Naive thymus-derived CD4-positive, alpha-beta T cell (primary cell): ENCODE data around the gene AMDHD2. TPM values are rescaled to one million over a fixed set of nuclear protein-coding genes. Genes with fewer than 3 reads are reported as not detected.
A peak's percentile ranks its signal among the peaks of the same experiment; 100 is the strongest.

Experiments used
- ATAC-seq: fragments of 150-1000 bp; cut with Tn5 transposase; 2 replicates; pipeline ENCODE4 v1.10.0; 2021; ENCODE audit warnings: mild to moderate bottlenecking, moderate library complexity
- CTCF ChIA-PET: fragments of 350-600 bp; sonication (Branson Sonifier 250); formaldehyde crosslinking; loops from one replicate; lab custom pipeline; 2021; ENCODE audit warnings: antibody characterized with exemption; lab: Charles Lee
- POLR2A ChIA-PET: fragments of 350-600 bp; sonication (Branson Sonifier 250); formaldehyde crosslinking; loops from one replicate; lab custom pipeline; 2021; ENCODE audit warnings: antibody characterized with exemption, inconsistent platforms; lab: Charles Lee
- DNase-seq, 9 donors: peaks; one replicate each; pipeline versions ENCODE4 v3.0.0 to v3.0.0-alpha.2; 2020 to 2022; ENCODE audit warnings: mixed read lengths in 1 of 9
- H3K27ac ChIP-seq: one replicate; pipeline ENCODE4 v1.7.0; 2013; ENCODE audit warnings: mild to moderate bottlenecking, low read depth, low read length, moderate library complexity
- H3K27me3 ChIP-seq, 2 donors: one replicate each; pipeline ENCODE4 v1.7.0; 2013; ENCODE audit warnings: low read length in 2 of 2, mild to moderate bottlenecking in 2 of 2, moderate library complexity in 2 of 2; ENCODE audit not compliant: control insufficient read depth in 2 of 2, insufficient read depth in 2 of 2
- H3K36me3 ChIP-seq, 3 experiments: 1 replicate in 2 of 3; 2 replicates in 1 of 3; pipeline ENCODE4 v1.7.0; 2013; ENCODE audit warnings: low read length in 3 of 3, mild to moderate bottlenecking in 3 of 3, moderate library complexity in 1 of 3; ENCODE audit not compliant: insufficient read depth in 3 of 3, control insufficient read depth in 2 of 3
- H3K4me1 ChIP-seq, 2 donors: one replicate each; pipeline ENCODE4 v1.7.0; 2013; ENCODE audit warnings: low read length in 2 of 2, mild to moderate bottlenecking in 2 of 2, moderate library complexity in 1 of 2; ENCODE audit not compliant: control insufficient read depth in 2 of 2, insufficient read depth in 2 of 2
- H3K4me3 ChIP-seq: 2 replicates; pipeline ENCODE4 v1.7.0; 2013; ENCODE audit warnings: mild to moderate bottlenecking, low read length
- H3K9me3 ChIP-seq, 3 experiments: 1 replicate in 2 of 3; 2 replicates in 1 of 3; pipeline ENCODE4 v1.7.0; 2013; ENCODE audit warnings: low read length in 3 of 3; ENCODE audit not compliant: control insufficient read depth in 2 of 3
- H3K27ac Mint-ChIP-seq, 9 donors: one replicate each; pipeline ENCODE4 v1.8.0; 2020 to 2022; ENCODE audit warnings: mixed read lengths in 9 of 9, mild to moderate bottlenecking in 8 of 9, moderate library complexity in 5 of 9, inconsistent platforms in 2 of 9
- H3K27me3 Mint-ChIP-seq, 5 donors: one replicate each; pipeline ENCODE4 v1.8.0; 2021 to 2022; ENCODE audit warnings: mixed read lengths in 5 of 5, mild to moderate bottlenecking in 1 of 5
- H3K36me3 Mint-ChIP-seq, 5 donors: one replicate each; pipeline ENCODE4 v1.8.0; 2020 to 2022; ENCODE audit warnings: mixed read lengths in 5 of 5, mild to moderate bottlenecking in 3 of 5, inconsistent platforms in 1 of 5
- H3K4me1 Mint-ChIP-seq, 7 donors: one replicate each; pipeline ENCODE4 v1.8.0; 2020 to 2022; ENCODE audit warnings: mixed read lengths in 7 of 7, mild to moderate bottlenecking in 3 of 7, inconsistent platforms in 1 of 7
- H3K4me3 Mint-ChIP-seq, 10 donors: one replicate each; pipeline ENCODE4 v1.8.0; 2020 to 2022; ENCODE audit warnings: mild to moderate bottlenecking in 10 of 10, mixed read lengths in 10 of 10, moderate library complexity in 6 of 10, inconsistent platforms in 2 of 10
- H3K9me3 Mint-ChIP-seq, 11 donors: one replicate each; pipeline ENCODE4 v1.8.0; 2020 to 2022; ENCODE audit warnings: mixed read lengths in 11 of 11, mild to moderate bottlenecking in 4 of 11, inconsistent platforms in 1 of 11, moderate library complexity in 1 of 11
- intact Hi-C, 2 donors: fragments of 100-400 bp; cut with micrococcal nuclease; formaldehyde crosslinking; loops; one replicate each; pipeline ENCODE4 v1.15.1; 2023
- polyA plus RNA-seq, 2 donors: library from polyadenylated mRNA; unstranded; fragments of 300-500 nt; fragmentation: Illumina TruSeq; gene quantifications; one replicate each; pipeline ENCODE4 v1.2.3, GENCODE V29; 2021
- total RNA-seq, 6 experiments: library from RNA in 5 of 6; stranded (reverse) in 5 of 6; gene quantifications; 1 replicate in 5 of 6; 2 replicates in 1 of 6; pipeline ENCODE4 v1.2.3 and lab custom pipeline; 2021 to 2026

The AMDHD2 gene
- total and polyA plus RNA-seq, 7 experiments from 2014 or later = 15.0 to 258 (median 102) TPM

- Mint-ChIP-seq H3K27ac (peak overlapping the region in 1 of 9 donors; percentile 36), H3K27me3 (no peaks in the 10 kb centered on the region), H3K4me1 (peaks cover 3 to 5% (median 4%) of the 10 kb centered on the region in 7 donors), H3K9me3 (no peaks in the 10 kb centered on the region), H3K36me3 (peaks cover 0 to 3% (median 0%) of the 10 kb centered on the region in 5 donors), H3K4me3 (no peak overlapping the region)
- no peak for DNase-seq
- Histone ChIP-seq H3K27me3 (no peaks in the 10 kb centered on the region), H3K27ac (no peak overlapping the region), H3K36me3 (peaks cover 0 to 15% (median 0%) of the 10 kb centered on the region in 3 experiments), H3K4me3 (no peak overlapping the region), H3K4me1 (peaks cover 2 to 4% of the 10 kb centered on the region in 2 donors), H3K9me3 (no peaks in the 10 kb centered on the region)
- intact Hi-C loops = no loop called here
- no peak for ATAC-seq
- POLR2A ChIA-PET = no interaction called here
- CTCF ChIA-PET = interaction anchor here (0.9 kb wide), 1 partner anchor 9 kb away, joined by 3 read pairs; no protein-coding TSS in a partner anchor
Measured at GRCh38 chr16:2492292-2492691, 27.9 kb upstream of the AMDHD2 start.

- Mint-ChIP-seq H3K9me3 (no peaks in the 10 kb centered on the region), H3K4me1 (no peaks in the 10 kb centered on the region), H3K27ac (no peak overlapping the region), H3K36me3 (peaks cover 0 to 8% (median 0%) of the 10 kb centered on the region in 5 donors), H3K4me3 (no peak overlapping the region), H3K27me3 (no peaks in the 10 kb centered on the region)
- Histone ChIP-seq H3K36me3 (peaks cover 0 to 19% (median 0%) of the 10 kb centered on the region in 3 experiments), H3K27me3 (no peaks in the 10 kb centered on the region), H3K4me3 (no peak overlapping the region), H3K27ac (no peak overlapping the region), H3K9me3 (no peaks in the 10 kb centered on the region), H3K4me1 (no peaks in the 10 kb centered on the region)
- ATAC-seq (no peak), DNase-seq (no peak)
- ChIA-PET POLR2A (no interaction called here), CTCF (no interaction called here)
- intact Hi-C loops = no loop called here
Measured at GRCh38 chr16:2493605-2494004, 26.6 kb upstream of the AMDHD2 start.

- intact Hi-C loops = no loop called here
- Mint-ChIP-seq H3K27me3 (no peaks in the 10 kb centered on the region), H3K36me3 (peaks cover 0 to 8% (median 0%) of the 10 kb centered on the region in 5 donors), H3K27ac (no peak overlapping the region), H3K4me3 (no peak overlapping the region), H3K9me3 (no peaks in the 10 kb centered on the region), H3K4me1 (no peaks in the 10 kb centered on the region)
- H3K27ac ChIP-seq = no peak overlapping the region
- CTCF ChIA-PET = no interaction called here
- ATAC-seq = no peak
- no peaks in the 10 kb centered on the region for H3K4me1 ChIP-seq
- no peak overlapping the region for H3K4me3 ChIP-seq
- H3K36me3 ChIP-seq = peaks cover 0 to 19% (median 0%) of the 10 kb centered on the region in 3 experiments
- POLR2A ChIA-PET = no interaction called here
- no peaks in the 10 kb centered on the region for H3K9me3 ChIP-seq
- no peak for DNase-seq
- no peaks in the 10 kb centered on the region for H3K27me3 ChIP-seq
Measured at GRCh38 chr16:2494616-2495015, 25.6 kb upstream of the AMDHD2 start.

GRCh38 chr16:2495041-2495440 lies 25.1 kb upstream of the AMDHD2 start:
- Mint-ChIP-seq H3K9me3 (no peaks in the 10 kb centered on the region), H3K4me3 (no peak overlapping the region), H3K27me3 (no peaks in the 10 kb centered on the region), H3K36me3 (peaks cover 0 to 8% (median 0%) of the 10 kb centered on the region in 5 donors), H3K27ac (no peak overlapping the region), H3K4me1 (no peaks in the 10 kb centered on the region)
- no peak overlapping the region for H3K27ac ChIP-seq
- DNase-seq (no peak), ATAC-seq (no peak)
- H3K9me3 ChIP-seq = no peaks in the 10 kb centered on the region
- POLR2A ChIA-PET = no interaction called here
- no peaks in the 10 kb centered on the region for H3K4me1 ChIP-seq
- no peak overlapping the region for H3K4me3 ChIP-seq
- H3K36me3 ChIP-seq = peaks cover 0 to 19% (median 0%) of the 10 kb centered on the region in 3 experiments
- no peaks in the 10 kb centered on the region for H3K27me3 ChIP-seq
- CTCF ChIA-PET = interaction anchor here (0.7 kb wide), 1 partner anchor 9 kb away, joined by 4 read pairs; no protein-coding TSS in a partner anchor
- intact Hi-C loops = no loop called here

GRCh38 chr16:2496223-2497115 lies 23.7 kb upstream of the AMDHD2 start:
- no peak overlapping the region for H3K27ac ChIP-seq
- ChIA-PET CTCF (interaction anchor here (0.6 kb wide), 1 partner anchor 35 kb away, joined by 3 read pairs; the partner anchor contains the start of gene CEMP1), POLR2A (no interaction called here)
- H3K27me3 ChIP-seq = no peaks in the 10 kb centered on the region
- peaks cover 0 to 19% (median 0%) of the 10 kb centered on the region in 3 experiments for H3K36me3 ChIP-seq
- no peak for ATAC-seq
- H3K9me3 ChIP-seq = no peaks in the 10 kb centered on the region
- Mint-ChIP-seq H3K27me3 (no peaks in the 10 kb centered on the region), H3K9me3 (no peaks in the 10 kb centered on the region), H3K36me3 (peaks cover 0 to 8% (median 0%) of the 10 kb centered on the region in 5 donors), H3K27ac (no peak overlapping the region), H3K4me3 (no peak overlapping the region), H3K4me1 (no peaks in the 10 kb centered on the region)
- no peaks in the 10 kb centered on the region for H3K4me1 ChIP-seq
- intact Hi-C loops = no loop called here
- H3K4me3 ChIP-seq = no peak overlapping the region
- no peak for DNase-seq

GRCh38 chr16:2497116-2497630 lies 23.0 kb upstream of the AMDHD2 start:
- peaks cover 0 to 19% (median 0%) of the 10 kb centered on the region in 3 experiments for H3K36me3 ChIP-seq
- H3K27me3 ChIP-seq = no peaks in the 10 kb centered on the region
- no peaks in the 10 kb centered on the region for H3K4me1 ChIP-seq
- ChIA-PET POLR2A (no interaction called here), CTCF (no interaction called here)
- intact Hi-C loops = no loop called here
- DNase-seq (no peak), ATAC-seq (no peak)
- H3K4me3 ChIP-seq = no peak overlapping the region
- no peak overlapping the region for H3K27ac ChIP-seq
- Mint-ChIP-seq H3K36me3 (peaks cover 0 to 8% (median 0%) of the 10 kb centered on the region in 5 donors), H3K4me3 (no peak overlapping the region), H3K4me1 (peaks cover 0 to 3% (median 0%) of the 10 kb centered on the region in 7 donors), H3K27me3 (no peaks in the 10 kb centered on the region), H3K9me3 (no peaks in the 10 kb centered on the region), H3K27ac (no peak overlapping the region)
- H3K9me3 ChIP-seq = no peaks in the 10 kb centered on the region
